HepG2 (cell line): ENCODE measurements around the gene LITAFD. TPM values are rescaled to one million over a fixed set of nuclear protein-coding genes. Genes with fewer than 3 reads are reported as not detected.

Source experiments
- CSRNP2 ChIP-seq: sonication (generic); formaldehyde crosslinking; conservative IDR thresholded peaks from 2 replicates; pipeline ENCODE4 v1.8.0; 2022; ENCODE audit warnings: low read depth, missing genetic modification reagents
- GLI4 ChIP-seq: sonication (generic); formaldehyde crosslinking; IDR thresholded peaks from 2 replicates; pipeline ENCODE4 v1.5.1; 2020; ENCODE audit warnings: missing genetic modification reagents, mild to moderate bottlenecking, moderate library complexity, borderline replicate concordance
- HNF1A ChIP-seq, 2 experiments: sonication (generic) in 1 of 2; formaldehyde crosslinking in 1 of 2; IDR thresholded peaks; 2 replicates each; pipeline versions ENCODE4 v1.4.0 to v1.6.1; 2016 to 2020; ENCODE audit warnings: borderline replicate concordance in 1 of 2, low read depth in 1 of 2, mild to moderate bottlenecking in 1 of 2, missing genetic modification reagents in 1 of 2
- IRX3 ChIP-seq: sonication (generic); formaldehyde crosslinking; IDR thresholded peaks from 2 replicates; pipeline ENCODE4 v1.8.1; 2023; ENCODE audit warnings: mild to moderate bottlenecking, low read depth, missing genetic modification reagents, borderline replicate concordance
- MIER2 ChIP-seq: IDR thresholded peaks from 2 replicates; pipeline ENCODE4 v1.6.1; 2016; ENCODE audit warnings: missing biosample characterization, missing genetic modification reagents
- REXO4 ChIP-seq: sonication (generic); formaldehyde crosslinking; IDR thresholded peaks from 2 replicates; pipeline ENCODE4 v1.8.0; 2022; ENCODE audit warnings: missing genetic modification reagents, mild to moderate bottlenecking, borderline replicate concordance
- RFX1 ChIP-seq: fragments of 450-650 bp; IDR thresholded peaks from 2 replicates; pipeline ENCODE4 v1.6.1; 2017
- SATB2 ChIP-seq: sonication (generic); formaldehyde crosslinking; IDR thresholded peaks from 2 replicates; pipeline ENCODE4 v1.5.0; 2020; ENCODE audit warnings: missing genetic modification reagents
- SSRP1 ChIP-seq: IDR thresholded peaks from 2 replicates; pipeline ENCODE4 v1.6.1; 2016; ENCODE audit warnings: control low read depth
- ZKSCAN5 ChIP-seq: sonication (generic); formaldehyde crosslinking; IDR thresholded peaks from 2 replicates; pipeline ENCODE4 v1.5.1; 2020; ENCODE audit warnings: mild to moderate bottlenecking, missing genetic modification reagents
- ZNF432 ChIP-seq: sonication (generic); formaldehyde crosslinking; IDR thresholded peaks from 2 replicates; pipeline ENCODE4 v1.5.0; 2020; ENCODE audit warnings: missing genetic modification reagents, mild to moderate bottlenecking, borderline replicate concordance
- ZNF552 ChIP-seq: sonication (generic); formaldehyde crosslinking; IDR thresholded peaks from 2 replicates; pipeline ENCODE4 v1.9.0; 2022; ENCODE audit warnings: missing genetic modification reagents, mild to moderate bottlenecking, borderline replicate concordance
- polyA plus RNA-seq, 8 experiments: library from polyadenylated mRNA; depleted of rRNA in 3 of 8; stranded (reverse) in 7 of 8; unstranded in 1 of 8; fragments of >200 nt; fragmentation: Illumina TruSeq in 4 of 8; extraction: Trizol in 4 of 8; gene quantifications; 2 replicates each; pipeline versions ENCODE4 v1.2.1 to v1.2.3, GENCODE V29; 2011 to 2016; ENCODE audit warnings: low read depth in 4 of 8, missing spikeins in 1 of 8, mixed read lengths in 1 of 8; ENCODE audit not compliant: insufficient read depth in 1 of 8
- total RNA-seq, 5 experiments: library from RNA; depleted of rRNA; stranded (reverse); fragments of >200 nt; fragmentation: Illumina TruSeq; extraction: Trizol; gene quantifications; 2 replicates each; pipeline ENCODE4 v1.2.3, GENCODE V29; 2016; ENCODE audit warnings: low read depth in 1 of 5
- TF ChIP-seq, protein P1 (sequence below): sonication (generic); formaldehyde crosslinking; IDR thresholded peaks from 2 replicates; pipeline ENCODE4 v1.4.0; 2020; ENCODE audit warnings: missing genetic modification reagents
- TF ChIP-seq, protein P2 (sequence below): sonication (generic); formaldehyde crosslinking; IDR thresholded peaks from 2 replicates; pipeline ENCODE4 v1.4.0; 2020; ENCODE audit warnings: missing genetic modification reagents

LITAFD gene
- total and polyA plus RNA-seq, 2 of the 13 experiments (the other 11 are each of a cell fraction or from before 2014, with no cell fraction given), result not detected

DNA sequence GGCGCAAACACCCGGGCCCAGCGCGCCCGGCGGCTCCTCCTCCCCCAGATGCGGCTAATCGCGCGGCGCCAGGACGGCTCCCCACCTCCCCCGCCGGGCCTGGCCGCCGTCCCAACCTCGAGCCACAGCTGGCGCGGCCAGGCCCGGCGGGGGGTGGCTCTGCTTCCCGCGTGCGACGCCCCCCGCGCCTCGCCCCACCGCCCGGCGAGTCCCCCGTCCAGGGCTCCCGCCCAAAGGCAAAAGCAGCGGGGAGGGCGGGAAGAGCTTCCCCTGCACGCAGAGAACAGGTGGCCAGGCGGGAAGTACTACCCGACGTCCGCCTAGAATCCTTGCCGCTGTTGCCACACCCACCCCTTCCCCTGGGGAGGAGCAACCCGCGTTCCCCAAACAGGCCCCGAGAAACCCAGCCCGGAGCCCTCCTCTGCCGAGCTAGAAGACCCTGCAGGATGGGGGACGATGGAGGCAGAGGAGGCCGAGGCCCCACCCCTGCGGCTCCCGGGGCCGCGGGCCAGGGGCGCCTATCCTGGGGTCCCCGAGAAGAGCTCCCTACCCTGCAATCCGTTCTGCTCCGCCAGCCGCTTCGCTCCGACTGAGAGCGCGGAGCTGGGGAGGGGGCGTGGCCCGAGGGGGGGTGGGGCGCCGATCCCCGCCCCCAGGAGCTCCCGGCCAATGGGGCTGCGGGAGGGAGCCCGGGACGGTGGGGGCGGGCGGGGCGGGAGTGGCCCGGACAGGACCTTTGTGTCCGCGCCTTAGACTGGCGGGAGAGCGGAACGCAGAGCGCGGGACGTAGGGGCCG is 13.5 kb upstream of the LITAFD start, which contains the start of gene CARHSP1 (continued):
- TF ChIP-seq HNF1A (IDR thresholded peaks at IDR 0.05; ENCODE audit: low read depth) (no peak), HNF1A (CRISPR knock-in tag; IDR thresholded peaks at IDR 0.05; ENCODE audit: borderline replicate concordance) (0 out of 2 replicates have a peak, but pooled peaks have one; percentile 16), CSRNP2 (CRISPR knock-in tag) (no peak), RFX1 (no peak), MIER2 (CRISPR knock-in tag) (no peak), ZNF552 (no peak), SATB2 (CRISPR knock-in tag) (no peak), GLI4 (no peak), REXO4 (no peak), ZKSCAN5 (no peak), ZNF432 (no peak), IRX3 (CRISPR knock-in tag) (no peak), SSRP1 (CRISPR knock-in tag) (no peak)
- TF ChIP-seq, protein P1, sequence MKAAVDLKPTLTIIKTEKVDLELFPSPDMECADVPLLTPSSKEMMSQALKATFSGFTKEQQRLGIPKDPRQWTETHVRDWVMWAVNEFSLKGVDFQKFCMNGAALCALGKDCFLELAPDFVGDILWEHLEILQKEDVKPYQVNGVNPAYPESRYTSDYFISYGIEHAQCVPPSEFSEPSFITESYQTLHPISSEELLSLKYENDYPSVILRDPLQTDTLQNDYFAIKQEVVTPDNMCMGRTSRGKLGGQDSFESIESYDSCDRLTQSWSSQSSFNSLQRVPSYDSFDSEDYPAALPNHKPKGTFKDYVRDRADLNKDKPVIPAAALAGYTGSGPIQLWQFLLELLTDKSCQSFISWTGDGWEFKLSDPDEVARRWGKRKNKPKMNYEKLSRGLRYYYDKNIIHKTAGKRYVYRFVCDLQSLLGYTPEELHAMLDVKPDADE (CRISPR knock-in tag), result no peak
- TF ChIP-seq, protein P2, sequence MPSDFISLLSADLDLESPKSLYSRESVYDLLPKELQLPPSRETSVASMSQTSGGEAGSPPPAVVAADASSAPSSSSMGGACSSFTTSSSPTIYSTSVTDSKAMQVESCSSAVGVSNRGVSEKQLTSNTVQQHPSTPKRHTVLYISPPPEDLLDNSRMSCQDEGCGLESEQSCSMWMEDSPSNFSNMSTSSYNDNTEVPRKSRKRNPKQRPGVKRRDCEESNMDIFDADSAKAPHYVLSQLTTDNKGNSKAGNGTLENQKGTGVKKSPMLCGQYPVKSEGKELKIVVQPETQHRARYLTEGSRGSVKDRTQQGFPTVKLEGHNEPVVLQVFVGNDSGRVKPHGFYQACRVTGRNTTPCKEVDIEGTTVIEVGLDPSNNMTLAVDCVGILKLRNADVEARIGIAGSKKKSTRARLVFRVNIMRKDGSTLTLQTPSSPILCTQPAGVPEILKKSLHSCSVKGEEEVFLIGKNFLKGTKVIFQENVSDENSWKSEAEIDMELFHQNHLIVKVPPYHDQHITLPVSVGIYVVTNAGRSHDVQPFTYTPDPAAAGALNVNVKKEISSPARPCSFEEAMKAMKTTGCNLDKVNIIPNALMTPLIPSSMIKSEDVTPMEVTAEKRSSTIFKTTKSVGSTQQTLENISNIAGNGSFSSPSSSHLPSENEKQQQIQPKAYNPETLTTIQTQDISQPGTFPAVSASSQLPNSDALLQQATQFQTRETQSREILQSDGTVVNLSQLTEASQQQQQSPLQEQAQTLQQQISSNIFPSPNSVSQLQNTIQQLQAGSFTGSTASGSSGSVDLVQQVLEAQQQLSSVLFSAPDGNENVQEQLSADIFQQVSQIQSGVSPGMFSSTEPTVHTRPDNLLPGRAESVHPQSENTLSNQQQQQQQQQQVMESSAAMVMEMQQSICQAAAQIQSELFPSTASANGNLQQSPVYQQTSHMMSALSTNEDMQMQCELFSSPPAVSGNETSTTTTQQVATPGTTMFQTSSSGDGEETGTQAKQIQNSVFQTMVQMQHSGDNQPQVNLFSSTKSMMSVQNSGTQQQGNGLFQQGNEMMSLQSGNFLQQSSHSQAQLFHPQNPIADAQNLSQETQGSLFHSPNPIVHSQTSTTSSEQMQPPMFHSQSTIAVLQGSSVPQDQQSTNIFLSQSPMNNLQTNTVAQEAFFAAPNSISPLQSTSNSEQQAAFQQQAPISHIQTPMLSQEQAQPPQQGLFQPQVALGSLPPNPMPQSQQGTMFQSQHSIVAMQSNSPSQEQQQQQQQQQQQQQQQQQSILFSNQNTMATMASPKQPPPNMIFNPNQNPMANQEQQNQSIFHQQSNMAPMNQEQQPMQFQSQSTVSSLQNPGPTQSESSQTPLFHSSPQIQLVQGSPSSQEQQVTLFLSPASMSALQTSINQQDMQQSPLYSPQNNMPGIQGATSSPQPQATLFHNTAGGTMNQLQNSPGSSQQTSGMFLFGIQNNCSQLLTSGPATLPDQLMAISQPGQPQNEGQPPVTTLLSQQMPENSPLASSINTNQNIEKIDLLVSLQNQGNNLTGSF (CRISPR knock-in tag), result peak; percentile 82; the same call in 1 of the 2 replicates
